ENCODE data around the gene OTOF. TPM values are rescaled to one million over a fixed set of nuclear protein-coding genes. Genes with fewer than 3 reads are reported as not detected.

The OTOF gene
- total RNA-seq, 2 donors from 2014 or later = 0.50 to 0.57 TPM

- no peak for DNase-seq (ENCODE audit: low spot score)
- no peaks in the 10 kb centered on the region for H3K36me3 Mint-ChIP-seq
- no peak overlapping the region for H3K27ac Mint-ChIP-seq
- H3K4me1 Mint-ChIP-seq (ENCODE audit: low read depth in 2 of 2) = peaks cover 4 to 10% of the 10 kb centered on the region in 2 donors
- no peak overlapping the region for H3K4me3 Mint-ChIP-seq
- peaks cover 6 to 9% of the 10 kb centered on the region in 2 donors for H3K27me3 Mint-ChIP-seq
- H3K9me3 Mint-ChIP-seq = no peaks in the 10 kb centered on the region
- no peak for ATAC-seq
Measured at GRCh38 chr2:26482211-26483026, 4.5 kb upstream of the OTOF start.

- no peak for DNase-seq (ENCODE audit: low spot score)
- Mint-ChIP-seq H3K4me1 (ENCODE audit: low read depth in 2 of 2) (peaks cover 4 to 10% of the 10 kb centered on the region in 2 donors), H3K9me3 (no peaks in the 10 kb centered on the region), H3K36me3 (no peaks in the 10 kb centered on the region), H3K4me3 (no peak overlapping the region), H3K27ac (no peak overlapping the region), H3K27me3 (peaks cover 6 to 9% of the 10 kb centered on the region in 2 donors)
- ATAC-seq = no peak
Measured at GRCh38 chr2:26481706-26482105, 3.8 kb upstream of the OTOF start.

- H3K36me3 Mint-ChIP-seq = no peaks in the 10 kb centered on the region
- H3K4me1 Mint-ChIP-seq (ENCODE audit: low read depth in 2 of 2) = peaks cover 4 to 10% of the 10 kb centered on the region in 2 donors
Measured at GRCh38 chr2:26480566-26481423, 2.9 kb upstream of the OTOF start.

GRCh38 chr2:26479789-26480565, 2.1 kb upstream of the OTOF start:
- ATAC-seq = peak in 1 of 2 donors; percentile 8
- Mint-ChIP-seq H3K27me3 (peaks cover 2 to 4% of the 10 kb centered on the region in 2 donors), H3K27ac (no peak overlapping the region), H3K36me3 (no peaks in the 10 kb centered on the region), H3K9me3 (no peaks in the 10 kb centered on the region), H3K4me3 (no peak overlapping the region), H3K4me1 (ENCODE audit: low read depth in 2 of 2) (peaks cover 4 to 10% of the 10 kb centered on the region in 2 donors)
- DNase-seq (ENCODE audit: low spot score) = no peak

More at GRCh38 chr2:26480566-26481423, 2.9 kb upstream of the OTOF start:
- Mint-ChIP-seq H3K9me3 (no peaks in the 10 kb centered on the region), H3K4me3 (no peak overlapping the region), H3K27me3 (peaks cover 6 to 9% of the 10 kb centered on the region in 2 donors), H3K27ac (no peak overlapping the region)
- no peak for DNase-seq (ENCODE audit: low spot score)
- ATAC-seq = peak in 1 of 2 donors; percentile 8

GRCh38 chr2:26479131-26479788, 1.3 kb upstream of the OTOF start:
- no peak overlapping the region for H3K4me3 Mint-ChIP-seq
- no peak overlapping the region for H3K27ac Mint-ChIP-seq
- H3K27me3 Mint-ChIP-seq = peaks cover 0 to 4% of the 10 kb centered on the region in 2 donors
- no peak for DNase-seq (ENCODE audit: low spot score)
- no peaks in the 10 kb centered on the region for H3K36me3 Mint-ChIP-seq
- no peaks in the 10 kb centered on the region for H3K9me3 Mint-ChIP-seq
- no peak for ATAC-seq
- H3K4me1 Mint-ChIP-seq (ENCODE audit: low read depth in 2 of 2) = peaks cover 4 to 10% of the 10 kb centered on the region in 2 donors

- no peaks in the 10 kb centered on the region for H3K36me3 Mint-ChIP-seq
- no peaks in the 10 kb centered on the region for H3K9me3 Mint-ChIP-seq
- ATAC-seq = no peak
- H3K4me3 Mint-ChIP-seq = no peak overlapping the region
- no peak for DNase-seq (ENCODE audit: low spot score)
- no peak overlapping the region for H3K27ac Mint-ChIP-seq
- peaks cover 0 to 4% of the 10 kb centered on the region in 2 donors for H3K27me3 Mint-ChIP-seq
- peaks cover 4 to 10% of the 10 kb centered on the region in 2 donors for H3K4me1 Mint-ChIP-seq (ENCODE audit: low read depth in 2 of 2)
Measured at GRCh38 chr2:26478366-26478765, 442 bp upstream of the OTOF start.

GRCh38 chr2:26477126-26477910, 606 bp downstream of the OTOF start:
- H3K4me1 Mint-ChIP-seq (ENCODE audit: low read depth in 2 of 2) = peaks cover 4 to 5% of the 10 kb centered on the region in 2 donors
- peak overlapping the region in 1 of 2 donors; percentile 73 for H3K27ac Mint-ChIP-seq
- H3K27me3 Mint-ChIP-seq = peaks cover 0 to 4% of the 10 kb centered on the region in 2 donors
- peak; percentile 19 to 29 for ATAC-seq
- H3K9me3 Mint-ChIP-seq = no peaks in the 10 kb centered on the region
- H3K36me3 Mint-ChIP-seq = no peaks in the 10 kb centered on the region
- H3K4me3 Mint-ChIP-seq = peak overlapping the region; percentile 49
- no peak for DNase-seq (ENCODE audit: low spot score)

GRCh38 chr2:26475832-26476501, 2.0 kb downstream of the OTOF start:
- ATAC-seq = no peak
- H3K27ac Mint-ChIP-seq = no peak overlapping the region
- peaks cover 4 to 5% of the 10 kb centered on the region in 2 donors for H3K4me1 Mint-ChIP-seq (ENCODE audit: low read depth in 2 of 2)
- H3K4me3 Mint-ChIP-seq = no peak overlapping the region
- DNase-seq (ENCODE audit: low spot score) = no peak
- H3K9me3 Mint-ChIP-seq = no peaks in the 10 kb centered on the region
- no peaks in the 10 kb centered on the region for H3K36me3 Mint-ChIP-seq
- H3K27me3 Mint-ChIP-seq = peaks cover 0 to 4% of the 10 kb centered on the region in 2 donors

GRCh38 chr2:26475037-26475436, 2.9 kb downstream of the OTOF start:
- DNase-seq (ENCODE audit: low spot score) (no peak), ATAC-seq (no peak)
- Mint-ChIP-seq H3K4me1 (ENCODE audit: low read depth in 2 of 2) (peaks cover 4 to 5% of the 10 kb centered on the region in 2 donors), H3K9me3 (no peaks in the 10 kb centered on the region), H3K36me3 (no peaks in the 10 kb centered on the region), H3K4me3 (no peak overlapping the region), H3K27ac (no peak overlapping the region), H3K27me3 (peaks cover 0 to 6% of the 10 kb centered on the region in 2 donors)

- Mint-ChIP-seq H3K4me1 (ENCODE audit: low read depth in 2 of 2) (peaks cover 4 to 5% of the 10 kb centered on the region in 2 donors), H3K36me3 (no peaks in the 10 kb centered on the region), H3K27me3 (peaks cover 0 to 6% of the 10 kb centered on the region in 2 donors), H3K27ac (no peak overlapping the region), H3K9me3 (no peaks in the 10 kb centered on the region), H3K4me3 (no peak overlapping the region)
- no peak for ATAC-seq
- DNase-seq (ENCODE audit: low spot score) = no peak
Measured at GRCh38 chr2:26474261-26474785, 3.6 kb downstream of the OTOF start.

GRCh38 chr2:26473796-26474195, 4.1 kb downstream of the OTOF start:
- no peaks in the 10 kb centered on the region for H3K9me3 Mint-ChIP-seq
- no peaks in the 10 kb centered on the region for H3K36me3 Mint-ChIP-seq
- peaks cover 0 to 6% of the 10 kb centered on the region in 2 donors for H3K27me3 Mint-ChIP-seq
- no peak overlapping the region for H3K4me3 Mint-ChIP-seq
- no peak overlapping the region for H3K27ac Mint-ChIP-seq
- H3K4me1 Mint-ChIP-seq (ENCODE audit: low read depth in 2 of 2) = peaks cover 4 to 5% of the 10 kb centered on the region in 2 donors
- no peak for DNase-seq (ENCODE audit: low spot score)
- ATAC-seq = no peak

Data from natural killer cell treated with Interleukin-12 subunit alpha and Interleukin-12 subunit beta and Interleukin-15 and Interleukin-18, amount 100 ng/mL, for 72 hours (primary cell).